ENCODE results near the gene MED12L.

Gene MED12L

GRCh38 chr3:151383956-151384355 is 298.5 kb downstream of the MED12L start:
- CTCF ChIA-PET, result no interaction called here
- no peaks in the 10 kb centered on the region for H3K4me1 ChIP-seq (ENCODE audit: control insufficient read depth, insufficient read depth, low read length)

GRCh38 chr3:151384741-151385174 is 299.3 kb downstream of the MED12L start, which contains the start of gene P2RY12:
TSS of gene P2RY12 (minus strand) at chr3:151384753. CDS start at chr3:151338845, 45,908 bp downstream.
- Histone ChIP-seq H3K4me3 (ENCODE audit: low read depth, low read length) (no peak within 1 kb of the TSS), H3K36me3 (ENCODE audit: control insufficient read depth in 2 of 2, insufficient read depth in 1 of 2, low read length in 2 of 2) (peaks cover 0 to 30% of the 10 kb centered on the region in 2 experiments; a peak in 1 of 3 replicates), H3K4me1 (ENCODE audit: control insufficient read depth, insufficient read depth, low read length) (no peaks in the 10 kb centered on the region), H3K27ac (ENCODE audit: extremely low read depth, low read depth, low read length) (no peak within 1 kb of the TSS), H3K9me3 (ENCODE audit: control insufficient read depth, insufficient read depth, low read depth, low read length) (no peaks in the 10 kb centered on the region)
- ChIA-PET CTCF (no interaction called here), POLR2A (no interaction called here)
- TF ChIP-seq ZBTB20 (tag by site-specific recombination; IDR thresholded peaks at IDR 0.05) (no peak), ZNF585B (tag by site-specific recombination; IDR thresholded peaks at IDR 0.05) (no peak), ZNF76 (tag by site-specific recombination; IDR thresholded peaks at IDR 0.05; ENCODE audit: borderline replicate concordance, low read depth) (no peak), SP3 (tag by site-specific recombination; IDR thresholded peaks at IDR 0.05) (no peak), ZNF223 (tag by site-specific recombination; IDR thresholded peaks at IDR 0.05) (no peak), ZNF514 (tag by site-specific recombination; IDR thresholded peaks at IDR 0.05) (no peak), ZNF423 (tag by site-specific recombination; IDR thresholded peaks at IDR 0.05) (no peak), PATZ1 (tag by site-specific recombination; IDR thresholded peaks at IDR 0.05) (no peak), PRDM2 (tag by site-specific recombination; IDR thresholded peaks at IDR 0.05; ENCODE audit: borderline replicate concordance) (no peak)

More at GRCh38 chr3:151383956-151384355, 298.5 kb downstream of the MED12L start:
- no peaks in the 10 kb centered on the region for H3K9me3 ChIP-seq (ENCODE audit: control insufficient read depth, insufficient read depth, low read depth, low read length)
- POLR2A ChIA-PET, result no interaction called here
- no peak overlapping the region for H3K4me3 ChIP-seq (ENCODE audit: low read depth, low read length)
- H3K36me3 ChIP-seq (ENCODE audit: control insufficient read depth in 2 of 2, insufficient read depth in 1 of 2, low read length in 2 of 2), result peaks cover 0 to 30% of the 10 kb centered on the region in 2 experiments; a peak in 1 of 3 replicates
- no peak overlapping the region for H3K27ac ChIP-seq (ENCODE audit: extremely low read depth, low read depth, low read length)
- no peak for TF ChIP-seq ZNF670 (tag by site-specific recombination; IDR thresholded peaks at IDR 0.05; ENCODE audit: low read depth)
- TF ChIP-seq ZNF138 (tag by site-specific recombination; IDR thresholded peaks at IDR 0.05; ENCODE audit: borderline replicate concordance), result no peak
- no peak for TF ChIP-seq ELK4 (IDR thresholded peaks at IDR 0.05; ENCODE audit: borderline replicate concordance, low read depth, low read length)
- no peak for TF ChIP-seq ZXDB (tag by site-specific recombination; IDR thresholded peaks at IDR 0.05)
- no peak for TF ChIP-seq ZNF48 (tag by site-specific recombination; IDR thresholded peaks at IDR 0.05)
- TF ChIP-seq ZNF2 (tag by site-specific recombination; IDR thresholded peaks at IDR 0.05), result no peak
- no peak for TF ChIP-seq ZNF571 (tag by site-specific recombination; IDR thresholded peaks at IDR 0.05)
- TF ChIP-seq ZNF280D (tag by site-specific recombination; IDR thresholded peaks at IDR 0.05), result no peak
- no peak for TF ChIP-seq ZNF510 (tag by site-specific recombination; IDR thresholded peaks at IDR 0.05; ENCODE audit: insufficient replicate concordance)
- no peak for TF ChIP-seq ZNF394 (tag by site-specific recombination; IDR thresholded peaks at IDR 0.05; ENCODE audit: borderline replicate concordance)
- no peak for TF ChIP-seq PBX3 (CRISPR knock-in tag; IDR thresholded peaks at IDR 0.05)
- no peak for TF ChIP-seq SCRT1 (tag by site-specific recombination; IDR thresholded peaks at IDR 0.05; ENCODE audit: borderline replicate concordance)

All from HEK293 (cell line).